Astrocyte of the spinal cord (primary cell): ENCODE measurements around the gene CA12.

Experiments used
- DNase-seq: peaks from one replicate; pipeline ENCODE4 v3.0.0; 2011; ENCODE audit warnings: low read depth, low spot score
- H3K4me3 ChIP-seq: 2 replicates; pipeline ENCODE4 v1.5.1; 2011; ENCODE audit warnings: low read depth, mild to moderate bottlenecking, low read length, moderate library complexity
- CTCF ChIP-seq: IDR thresholded peaks from 2 replicates; pipeline ENCODE4 v1.5.1; 2012; ENCODE audit warnings: low read depth, mild to moderate bottlenecking, low read length, inconsistent platforms
- in situ Hi-C: cut with HindIII; loops from 2 replicates; pipeline ENCODE4 v1.10.0; 2017; ENCODE audit warnings: low sequenced_read_pairs

The CA12 gene

GRCh38 chr15:63378946-63379345, 2.7 kb downstream of the CA12 start:
- H3K4me3 ChIP-seq, result no peak overlapping the region
- no peak for DNase-seq
- no peak for TF ChIP-seq CTCF
- in situ Hi-C loops, result no loop called here

- no peak overlapping the region for H3K4me3 ChIP-seq
- in situ Hi-C loops, result no loop called here
- TF ChIP-seq CTCF, result no peak
- DNase-seq, result peak; percentile 87
Observed at GRCh38 chr15:63374686-63375520, 6.7 kb downstream of the CA12 start.

GRCh38 chr15:63373866-63374548, 7.6 kb downstream of the CA12 start:
- no peak for DNase-seq
- in situ Hi-C loops, result no loop called here
- H3K4me3 ChIP-seq, result no peak overlapping the region
- no peak for TF ChIP-seq CTCF

DNA sequence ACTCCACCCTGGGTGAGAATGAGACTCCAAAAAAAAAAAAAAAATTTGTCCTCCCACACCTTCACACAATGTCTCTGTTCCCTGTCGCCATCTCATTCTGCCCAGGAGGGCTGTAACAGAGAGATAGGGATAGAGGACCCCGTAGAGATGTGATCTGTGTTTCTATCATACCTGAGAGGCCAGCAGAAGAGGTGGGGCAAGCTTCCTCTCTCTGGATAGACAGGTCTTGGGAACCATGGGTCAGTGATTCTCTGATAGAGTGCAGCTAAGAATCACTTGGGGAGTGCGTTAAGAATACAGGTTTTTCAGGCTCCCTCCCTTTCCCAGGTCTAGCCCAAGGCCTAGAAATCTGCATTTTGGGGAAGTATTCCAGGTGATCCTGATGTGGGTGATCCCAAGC, 8.3 kb downstream of the CA12 start:
- no peak for TF ChIP-seq CTCF
- H3K4me3 ChIP-seq, result no peak overlapping the region
- DNase-seq, result no peak

GRCh38 chr15:63372753-63373152, 8.9 kb downstream of the CA12 start:
- TF ChIP-seq CTCF, result no peak
- H3K4me3 ChIP-seq, result no peak overlapping the region
- in situ Hi-C loops, result no loop called here
- DNase-seq, result peak; percentile 78

More for the DNA sequence above, 8.3 kb downstream of the CA12 start:
- in situ Hi-C loops, result no loop called here

DNA sequence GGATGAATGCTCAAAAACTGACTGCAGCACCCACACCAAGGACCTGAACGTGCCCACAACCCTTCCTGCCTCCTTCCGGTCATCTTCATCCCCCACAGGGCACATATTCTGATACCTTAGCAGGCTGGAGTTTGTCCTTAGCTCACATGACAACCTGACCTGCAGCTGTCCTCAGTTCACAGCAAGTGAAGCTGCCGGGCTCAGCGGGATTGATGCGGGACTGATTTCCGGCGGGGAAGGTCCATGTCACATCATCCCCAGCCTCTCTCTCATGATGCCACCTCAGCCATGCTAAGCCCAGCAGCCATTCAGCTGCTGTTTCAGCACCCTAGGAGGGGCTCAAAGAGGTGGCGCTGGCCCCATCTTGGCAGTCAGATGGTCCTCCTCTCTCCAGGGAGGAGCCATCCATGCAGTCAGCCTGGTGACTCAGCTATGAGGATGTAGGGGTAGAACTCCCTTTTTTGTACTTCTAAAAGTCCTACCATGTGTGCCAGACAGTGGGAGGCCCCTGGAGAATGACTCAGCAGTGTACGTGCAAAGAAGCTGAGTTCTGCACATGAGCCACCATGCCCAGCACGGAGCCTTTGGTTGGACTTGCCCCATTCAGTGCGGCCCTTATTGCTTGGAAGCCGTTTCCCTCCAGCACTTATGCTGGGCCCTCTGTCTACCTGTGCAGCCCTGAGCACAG, 9.5 kb downstream of the CA12 start:
- H3K4me3 ChIP-seq, result no peak overlapping the region
- DNase-seq, result peak; percentile 97
- no peak for TF ChIP-seq CTCF
- in situ Hi-C loops, result no loop called here
